PC-9 (cell line): ENCODE measurements around the gene NKX1-2. TPM values are rescaled to one million over a fixed set of nuclear protein-coding genes. Genes with fewer than 3 reads are reported as not detected.

Experiments
- BruUV-seq: library from RNA; stranded (reverse); fragments of 400-500 nt; replicated peaks from 2 replicates; lab custom pipeline; 2021; lab: Mats Ljungman, UMichigan
- CTCF ChIA-PET: fragments of 300-600 bp; sonication (Branson Sonifier 250); formaldehyde crosslinking; loops from one replicate; lab custom pipeline; 2022; ENCODE audit warnings: antibody characterized with exemption; lab: Charles Lee
- POLR2A ChIA-PET: fragments of 300-600 bp; sonication (Branson Sonifier 250); formaldehyde crosslinking; loops from one replicate; lab custom pipeline; 2022; ENCODE audit warnings: antibody characterized with exemption; ENCODE audit not compliant: unreplicated experiment; lab: Charles Lee
- DNase-seq, 2 experiments: peaks; one replicate each; pipeline versions ENCODE4 v3.0.0 to v3.0.0-alpha.2; 2015 to 2022; ENCODE audit warnings: mixed read lengths in 1 of 2
- H2AFZ ChIP-seq: fragments of 200-600 bp; sonication (generic); 2 replicates; pipeline ENCODE4 v1.8.1; 2017; ENCODE audit warnings: antibody characterized with exemption
- H3F3A ChIP-seq: fragments of 200-600 bp; sonication (generic); 2 replicates; pipeline ENCODE4 v1.8.1; 2017; ENCODE audit warnings: antibody characterized with exemption, mild to moderate bottlenecking, low read depth; ENCODE audit not compliant: insufficient read depth
- H3K27ac ChIP-seq: fragments of 200-600 bp; sonication (generic); 2 replicates; pipeline ENCODE4 v1.6.1; 2016; ENCODE audit warnings: mixed run types
- H3K27me3 ChIP-seq: fragments of 200-600 bp; sonication (generic); 2 replicates; pipeline ENCODE4 v1.6.1; 2016; ENCODE audit warnings: low read depth, mixed run types; ENCODE audit not compliant: insufficient read depth
- H3K36me3 ChIP-seq: fragments of 200-600 bp; sonication (generic); 2 replicates; pipeline ENCODE4 v1.6.1; 2016; ENCODE audit warnings: low read depth, mixed run types
- H3K4me1 ChIP-seq: fragments of 200-600 bp; sonication (generic); replicated peaks from 2 replicates; pipeline ENCODE4 v1.6.1; 2016; ENCODE audit warnings: mixed run types; ENCODE audit not compliant: insufficient read depth
- H3K4me2 ChIP-seq: fragments of 200-600 bp; sonication (generic); 2 replicates; pipeline ENCODE4 v1.6.1; 2017; ENCODE audit warnings: mixed run types
- H3K4me3 ChIP-seq: fragments of 200-600 bp; sonication (generic); 2 replicates; pipeline ENCODE4 v1.6.1; 2016; ENCODE audit warnings: mixed run types
- H3K79me2 ChIP-seq: fragments of 200-600 bp; sonication (generic); 2 replicates; pipeline ENCODE4 v1.6.1; 2017; ENCODE audit warnings: low read depth, mixed run types
- H3K9me2 ChIP-seq: fragments of 200-600 bp; sonication (generic); 2 replicates; pipeline ENCODE4 v1.8.1; 2017; ENCODE audit warnings: mild to moderate bottlenecking; ENCODE audit not compliant: insufficient read depth
- H3K9me3 ChIP-seq: fragments of 200-600 bp; sonication (generic); 2 replicates; pipeline ENCODE4 v1.8.1; 2016; ENCODE audit warnings: low read depth; ENCODE audit not compliant: insufficient read depth
- H4K20me1 ChIP-seq: fragments of 200-600 bp; sonication (generic); 2 replicates; pipeline ENCODE4 v1.8.1; 2017; ENCODE audit not compliant: insufficient read depth
- CTCF ChIP-seq: fragments of 200-600 bp; sonication (generic); conservative IDR thresholded peaks from 2 replicates; pipeline ENCODE4 v1.6.1; 2017; ENCODE audit warnings: mixed run types, antibody characterized with exemption, mild to moderate bottlenecking, moderate library complexity
- EZH2 ChIP-seq: fragments of 200-600 bp; sonication (generic); IDR thresholded peaks from 2 replicates; pipeline ENCODE4 v1.8.0; 2017; ENCODE audit warnings: antibody characterized with exemption, low read depth
- intact Hi-C: fragments of 100-400 bp; cut with micrococcal nuclease; formaldehyde crosslinking; loops from one replicate; pipeline ENCODE4 v1.10.0; 2022; ENCODE audit not compliant: unreplicated experiment
- total RNA-seq: library from RNA; stranded (reverse); gene quantifications from 2 replicates; pipeline ENCODE4 v1.2.3, GENCODE V29; 2021

The NKX1-2 gene
- total RNA-seq, 1 experiment from 2014 or later, result 2.9 TPM

DNA sequence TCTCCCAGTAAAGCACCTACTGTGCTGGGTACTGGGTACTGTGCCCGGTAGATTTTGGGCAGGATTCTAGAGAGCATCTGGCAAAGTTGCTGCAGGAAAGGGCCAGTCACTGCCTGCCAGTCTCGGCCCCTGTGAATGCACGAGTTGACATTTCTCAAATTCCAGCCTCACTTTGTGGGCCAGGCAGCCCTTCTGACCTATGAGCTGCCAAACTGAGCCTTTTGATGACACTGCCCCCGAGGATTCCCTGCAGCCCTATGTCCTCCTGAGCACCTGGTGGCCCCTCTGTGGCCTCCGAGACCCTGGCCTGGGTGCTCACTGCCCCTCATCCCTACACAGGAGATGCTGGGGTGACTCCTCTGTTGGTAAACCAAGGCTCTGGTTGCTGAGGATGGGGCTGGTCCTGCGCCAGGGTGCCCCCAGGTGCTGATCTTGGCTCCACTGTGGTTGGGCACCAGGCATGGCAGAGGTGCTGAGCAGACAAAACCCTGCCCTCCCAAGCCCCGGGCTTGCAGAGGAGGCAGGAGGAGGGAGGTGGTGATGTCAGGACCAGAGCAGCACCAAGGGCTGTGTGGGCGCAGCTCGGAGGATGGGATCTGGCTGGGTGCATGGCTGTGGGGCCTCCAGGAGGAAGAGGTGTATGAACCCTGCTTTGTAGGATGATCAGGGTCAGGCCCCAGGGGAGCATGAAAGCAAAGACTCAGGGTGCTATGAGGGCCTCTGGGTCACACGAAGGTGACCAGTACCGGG lies 28.0 kb upstream of the NKX1-2 start:
- TF ChIP-seq CTCF (no peak), EZH2 (no peak)
- Histone ChIP-seq H3K9me3 (no peaks in the 10 kb centered on the region), H3K4me1 (no peaks in the 10 kb centered on the region), H3K4me2 (no peak overlapping the region), H3K79me2 (no peaks in the 10 kb centered on the region), H3K27ac (no peak overlapping the region), H3K36me3 (no peaks in the 10 kb centered on the region), H3K9me2 (no peaks in the 10 kb centered on the region), H3K4me3 (no peak overlapping the region), H3F3A (no peaks in the 10 kb centered on the region), H2AFZ (no peak overlapping the region), H4K20me1 (no peaks in the 10 kb centered on the region), H3K27me3 (no peaks in the 10 kb centered on the region)
- CTCF ChIA-PET, result no interaction called here
- BruUV-seq, result no TSS peak
- POLR2A ChIA-PET, result no interaction called here
- no peak for DNase-seq
- intact Hi-C loops, result no loop called here

GRCh38 chr10:124476043-124476725 lies 26.3 kb upstream of the NKX1-2 start:
- H3F3A ChIP-seq, result no peaks in the 10 kb centered on the region
- no peak for DNase-seq
- no peaks in the 10 kb centered on the region for H3K36me3 ChIP-seq
- H3K27ac ChIP-seq, result no peak overlapping the region
- H3K9me3 ChIP-seq, result no peaks in the 10 kb centered on the region
- BruUV-seq, result no TSS peak
- H3K4me2 ChIP-seq, result no peak overlapping the region
- no peak for TF ChIP-seq EZH2
- TF ChIP-seq CTCF, result no peak
- intact Hi-C loops, result no loop called here
- H2AFZ ChIP-seq, result no peak overlapping the region
- H3K4me3 ChIP-seq, result no peak overlapping the region
- no peaks in the 10 kb centered on the region for H3K9me2 ChIP-seq
- no peaks in the 10 kb centered on the region for H3K4me1 ChIP-seq
- no peaks in the 10 kb centered on the region for H4K20me1 ChIP-seq
- no peaks in the 10 kb centered on the region for H3K79me2 ChIP-seq
- H3K27me3 ChIP-seq, result no peaks in the 10 kb centered on the region
- POLR2A ChIA-PET, result no interaction called here
- CTCF ChIA-PET, result no interaction called here

- no TSS peak for BruUV-seq
- POLR2A ChIA-PET, result no interaction called here
- H3K4me2 ChIP-seq, result no peak overlapping the region
These were observed 24.8 kb upstream of the NKX1-2 start for GRCh38 chr10:124474514-124475070.

More at GRCh38 chr10:124474514-124475070, 24.8 kb upstream of the NKX1-2 start:
- Histone ChIP-seq H3K9me2 (no peaks in the 10 kb centered on the region), H3F3A (peaks cover 6% of the 10 kb centered on the region; the same call in 1 of the 2 replicates), H3K4me3 (no peak overlapping the region), H3K9me3 (no peaks in the 10 kb centered on the region), H3K27ac (no peak overlapping the region), H2AFZ (no peak overlapping the region), H4K20me1 (no peaks in the 10 kb centered on the region), H3K27me3 (no peaks in the 10 kb centered on the region), H3K79me2 (no peaks in the 10 kb centered on the region), H3K36me3 (no peaks in the 10 kb centered on the region), H3K4me1 (no peaks in the 10 kb centered on the region)
- CTCF ChIA-PET, result no interaction called here
- intact Hi-C loops, result no loop called here
- no peak for TF ChIP-seq EZH2
- no peak for DNase-seq
